K562 treated with DMSO at 1 percent for 48 hours (cell line): Measurements from ENCODE around the gene OR6S1. TPM values are rescaled to one million over a fixed set of nuclear protein-coding genes. Genes with fewer than 3 reads are reported as not detected.

Experiments
- total RNA-seq: library from RNA; unstranded; fragments of 300-600 nt; gene quantifications from 2 replicates; pipeline ENCODE4 v1.2.3, GENCODE V29; 2022; ENCODE audit warnings: low replicate concordance; ENCODE audit errors: extremely low read depth

OR6S1 gene
- total RNA-seq: not detected in 2 replicates

GRCh38 chr14:20641591-20641990 is at the start of gene OR6S1:
Gene OR6S1, minus strand, starts transcription at chr14:20641691. Its CDS starts 0 bp downstream, at chr14:20641691.

GRCh38 chr14:20688167-20688839 is 46.8 kb upstream of the OR6S1 start, which contains the start of gene ANG:
Gene ANG, plus strand, starts transcription at chr14:20688764. Its CDS starts 4,801 bp downstream, at chr14:20693565.

GRCh38 chr14:20683891-20684661 is 42.6 kb upstream of the OR6S1 start, which contains the start of gene RNASE4:
Gene RNASE4, plus strand, starts transcription at chr14:20684560. Its CDS starts 14,812 bp downstream, at chr14:20699372.

GRCh38 chr14:20591235-20591634 is 50.3 kb downstream of the OR6S1 start, which contains the start of gene RNASE12:
Gene RNASE12, minus strand, starts transcription at chr14:20591376. Its CDS starts 653 bp downstream, at chr14:20590723.

Other genes starting within 250 kb of the OR6S1 start
- not detected in 2 replicates for gene TEP1, start 228.2 kb downstream of the OR6S1 start, total RNA-seq
- not detected in 2 replicates for gene KLHL33, start 205.5 kb downstream of the OR6S1 start, total RNA-seq
- gene OSGEP, start 186.9 kb downstream of the OR6S1 start, total RNA-seq: not detected in 2 replicates
- gene APEX1, start 186.5 kb downstream of the OR6S1 start, total RNA-seq: not detected in 2 replicates
- not detected in 2 replicates for gene PIP4P1, start 180.3 kb downstream of the OR6S1 start, total RNA-seq
- gene PNP, start 172.3 kb downstream of the OR6S1 start, total RNA-seq: not detected in 2 replicates
- gene RNASE10, start 136.2 kb downstream of the OR6S1 start, total RNA-seq: not detected in 2 replicates
- gene RNASE9, start 80.6 kb downstream of the OR6S1 start, total RNA-seq: not detected in 2 replicates
- gene RNASE11, start 53.7 kb downstream of the OR6S1 start, total RNA-seq: not detected in 2 replicates
- not detected in 2 replicates for gene RNASE12, start 50.3 kb downstream of the OR6S1 start, total RNA-seq
- gene RNASE4, start 42.9 kb upstream of the OR6S1 start, total RNA-seq: not detected in 2 replicates
- gene ANG, start 47.1 kb upstream of the OR6S1 start, total RNA-seq: not detected in 2 replicates
- gene EDDM3A, start 104.2 kb upstream of the OR6S1 start, total RNA-seq: not detected in 2 replicates
- not detected in 2 replicates for gene EDDM3B, start 126.7 kb upstream of the OR6S1 start, total RNA-seq
- not detected in 2 replicates for gene RNASE6, start 139.6 kb upstream of the OR6S1 start, total RNA-seq
- gene RNASE1, start 161.2 kb upstream of the OR6S1 start, total RNA-seq: not detected in 2 replicates
- not detected in 2 replicates for gene RNASE3, start 249.7 kb upstream of the OR6S1 start, total RNA-seq